ENCODE results near the gene ZNF827.

Gene ZNF827

DNA sequence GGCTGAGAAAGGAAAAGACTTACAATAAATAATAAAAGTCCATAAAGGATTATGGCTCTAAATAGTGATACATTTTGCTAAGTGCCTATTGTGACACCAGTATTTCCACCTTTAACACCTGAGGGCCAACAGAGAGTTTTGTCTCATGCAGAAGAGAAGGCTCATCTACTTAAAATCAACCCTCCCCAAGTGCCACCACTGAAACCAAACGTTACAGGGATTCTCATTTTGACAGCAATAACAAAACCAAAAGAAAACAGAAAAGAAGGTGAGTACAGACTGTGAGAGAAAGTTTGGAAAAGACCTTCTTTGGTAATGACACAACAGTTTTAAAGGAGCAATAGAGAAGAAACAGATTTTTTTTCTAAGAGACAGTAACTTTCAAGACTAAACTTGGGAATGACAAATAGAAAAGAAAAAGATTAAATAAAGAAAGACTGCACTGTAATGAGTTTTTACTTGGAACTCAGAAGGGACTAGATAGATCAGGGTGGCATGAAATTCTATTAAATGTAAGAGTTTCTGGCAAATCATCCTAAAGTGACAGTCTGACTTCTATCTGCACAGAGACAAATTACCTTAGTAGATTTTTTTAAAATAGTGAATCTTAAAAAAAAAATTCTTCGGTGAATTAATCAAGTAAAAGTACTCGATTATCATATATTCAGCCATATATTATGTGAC, 109.7 kb downstream of the ZNF827 start:
- Mint-ChIP-seq H3K36me3 (peaks cover 27 to 56% of the 10 kb centered on the region in 2 donors), H3K4me1 (peaks cover 10 to 22% of the 10 kb centered on the region in 2 donors), H3K27me3 (no peaks in the 10 kb centered on the region), H3K27ac (no peak overlapping the region), H3K4me3 (no peak overlapping the region), H3K9me3 (no peaks in the 10 kb centered on the region)
- ATAC-seq (replicated peaks): peak; percentile 66 to 72
- DNase-seq: no peak

DNA sequence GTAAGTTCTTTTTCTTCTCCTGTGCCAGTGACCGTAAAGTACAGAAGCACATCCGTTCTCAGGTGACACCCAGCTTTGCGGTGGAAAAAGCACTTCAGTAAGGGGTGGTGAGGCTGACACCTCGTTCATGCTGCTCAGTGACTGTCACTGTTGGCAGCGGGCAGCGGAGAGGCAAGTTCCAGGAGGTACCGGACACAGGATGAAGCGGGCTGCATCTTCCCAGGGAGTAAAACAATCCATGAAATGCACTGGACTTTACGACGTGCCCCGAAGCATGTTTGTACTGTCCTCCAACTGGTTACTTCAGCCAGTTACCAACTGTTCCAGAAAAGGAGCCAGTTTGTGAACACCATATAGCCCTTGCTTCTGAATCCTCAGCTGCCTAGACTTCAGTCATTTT, 110.7 kb downstream of the ZNF827 start:
- ATAC-seq (replicated peaks) (no peak), DNase-seq (no peak)
- Mint-ChIP-seq H3K4me1 (peaks cover 14 to 27% of the 10 kb centered on the region in 2 donors), H3K27me3 (no peaks in the 10 kb centered on the region), H3K4me3 (no peak overlapping the region), H3K36me3 (peaks cover 23 to 50% of the 10 kb centered on the region in 2 donors), H3K9me3 (no peaks in the 10 kb centered on the region), H3K27ac (peak overlapping the region; percentile 25)

DNA sequence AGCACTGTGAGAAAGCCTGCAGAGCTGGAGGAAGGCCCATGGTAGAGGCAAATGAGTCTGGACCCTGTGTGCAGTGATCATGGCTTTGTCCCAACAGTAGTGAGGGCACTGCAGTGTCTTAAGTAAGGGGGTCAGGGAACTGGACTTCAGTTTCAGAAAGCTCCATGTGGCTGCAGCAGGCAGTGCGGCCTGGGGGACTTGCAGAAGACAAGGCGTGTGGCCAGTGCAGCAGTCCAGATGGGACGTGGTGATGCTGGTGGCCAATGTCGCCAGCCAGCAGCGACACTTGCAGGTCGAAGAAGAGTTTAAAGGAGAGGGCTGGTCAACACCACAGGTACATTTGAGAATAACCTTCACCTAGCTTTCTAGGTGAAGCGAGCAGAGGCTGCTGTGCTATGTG, 113.4 kb downstream of the ZNF827 start:
- no peaks in the 10 kb centered on the region for H3K27me3 Mint-ChIP-seq
- H3K9me3 Mint-ChIP-seq: no peaks in the 10 kb centered on the region
- no peak overlapping the region for H3K4me3 Mint-ChIP-seq
- ATAC-seq (replicated peaks) (no peak), DNase-seq (no peak)
- H3K27ac Mint-ChIP-seq: peak overlapping the region; percentile 61
- peaks cover 23 to 42% of the 10 kb centered on the region in 2 donors for H3K36me3 Mint-ChIP-seq
- peaks cover 14 to 25% of the 10 kb centered on the region in 2 donors for H3K4me1 Mint-ChIP-seq

DNA sequence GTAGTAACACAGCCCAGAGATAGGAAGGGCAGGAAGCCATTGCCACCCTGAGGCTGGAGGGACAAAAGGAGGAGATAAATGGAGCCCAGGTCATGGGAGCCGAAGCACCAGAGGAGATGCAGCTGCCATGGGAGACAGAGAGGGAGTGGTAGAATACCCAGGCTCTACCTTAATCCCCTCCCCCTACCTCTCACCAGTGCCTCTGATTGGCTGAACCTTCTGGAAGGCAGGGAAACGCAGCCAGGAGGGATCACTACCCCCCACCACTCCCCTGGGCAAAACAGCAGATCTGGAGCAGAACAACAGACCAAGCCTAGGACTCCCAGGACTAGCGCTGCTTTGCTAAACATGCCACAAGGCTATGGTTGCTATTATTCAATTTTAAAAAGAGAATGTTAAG, 114.2 kb downstream of the ZNF827 start:
- Mint-ChIP-seq H3K9me3 (no peaks in the 10 kb centered on the region), H3K36me3 (peaks cover 25 to 48% of the 10 kb centered on the region in 2 donors), H3K27me3 (no peaks in the 10 kb centered on the region), H3K27ac (no peak overlapping the region), H3K4me3 (no peak overlapping the region), H3K4me1 (peaks cover 16 to 26% of the 10 kb centered on the region in 2 donors)
- ATAC-seq (replicated peaks) (no peak), DNase-seq (no peak)

DNA sequence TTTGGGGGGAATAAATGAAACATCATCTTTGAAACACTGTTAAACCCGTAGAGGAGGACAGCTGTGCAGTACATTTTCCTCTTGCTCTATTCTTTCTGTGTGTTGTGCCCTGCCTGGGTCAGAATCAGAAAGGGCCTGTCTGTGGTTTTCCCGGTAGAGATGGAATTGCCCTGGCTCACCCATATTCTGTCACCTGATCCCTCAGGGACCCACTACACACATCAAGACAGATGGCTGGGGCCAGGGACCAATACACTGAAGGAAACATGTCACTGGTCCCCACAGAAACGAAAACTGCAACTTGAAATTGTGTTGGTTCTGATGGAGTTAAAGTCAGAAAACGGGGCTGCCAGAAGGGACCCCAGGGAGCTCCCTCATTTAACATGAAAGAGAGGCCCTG, 114.9 kb downstream of the ZNF827 start:
- Mint-ChIP-seq H3K4me3 (no peak overlapping the region), H3K36me3 (peaks cover 25 to 48% of the 10 kb centered on the region in 2 donors), H3K27me3 (no peaks in the 10 kb centered on the region), H3K9me3 (no peaks in the 10 kb centered on the region), H3K4me1 (peaks cover 14 to 21% of the 10 kb centered on the region in 2 donors), H3K27ac (no peak overlapping the region)
- no peak for DNase-seq
- peak in 1 of 2 donors; percentile 47 for ATAC-seq (replicated peaks)

DNA sequence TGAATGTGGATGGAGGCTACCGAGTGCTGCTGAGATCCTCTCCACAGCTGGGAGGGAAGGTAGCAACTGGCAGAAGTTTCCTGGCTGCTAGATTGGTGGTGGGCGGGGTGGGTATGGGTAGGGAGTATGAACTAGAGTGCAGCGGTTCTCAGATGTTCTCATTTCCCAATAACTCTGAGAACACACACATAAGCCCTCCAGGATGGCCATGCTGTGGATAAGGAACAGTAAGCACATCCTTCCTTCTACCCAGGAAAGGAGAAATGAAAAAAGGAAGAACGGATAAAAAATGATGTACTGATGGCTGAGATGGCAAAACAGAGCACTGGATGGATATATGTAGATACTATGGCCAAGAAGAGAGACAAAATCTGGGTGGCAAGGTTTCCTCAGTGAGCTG, 116.0 kb downstream of the ZNF827 start:
- no peak overlapping the region for H3K4me3 Mint-ChIP-seq
- no peak overlapping the region for H3K27ac Mint-ChIP-seq
- H3K36me3 Mint-ChIP-seq: peaks cover 23 to 47% of the 10 kb centered on the region in 2 donors
- no peaks in the 10 kb centered on the region for H3K27me3 Mint-ChIP-seq
- DNase-seq: no peak
- no peak for ATAC-seq (replicated peaks)
- H3K4me1 Mint-ChIP-seq: peaks cover 13 to 18% of the 10 kb centered on the region in 2 donors
- no peaks in the 10 kb centered on the region for H3K9me3 Mint-ChIP-seq

DNA sequence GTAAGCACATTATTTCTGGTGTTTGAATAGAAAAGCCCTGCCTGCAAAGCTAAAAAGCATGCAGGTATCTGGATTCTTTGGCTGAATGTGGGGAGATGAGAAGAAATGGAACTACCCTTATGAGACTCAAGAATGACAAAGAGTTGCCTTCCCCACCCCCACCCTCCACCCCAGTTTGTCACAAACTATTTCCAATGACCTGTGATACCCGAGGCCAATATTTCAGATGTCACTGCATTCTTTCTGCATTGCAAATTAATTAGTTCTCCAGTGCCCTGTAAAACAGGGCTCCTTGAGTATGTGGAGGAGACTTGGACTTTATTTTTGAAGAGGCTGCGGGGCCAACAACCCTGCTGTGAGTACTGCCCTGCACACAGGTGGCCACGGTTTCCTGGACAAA, 116.4 kb downstream of the ZNF827 start:
- ATAC-seq (replicated peaks) (no peak), DNase-seq (no peak)
- Mint-ChIP-seq H3K27me3 (no peaks in the 10 kb centered on the region), H3K27ac (no peak overlapping the region), H3K4me3 (no peak overlapping the region), H3K36me3 (peaks cover 26 to 51% of the 10 kb centered on the region in 2 donors), H3K9me3 (no peaks in the 10 kb centered on the region), H3K4me1 (peaks cover 13 to 18% of the 10 kb centered on the region in 2 donors)

DNA sequence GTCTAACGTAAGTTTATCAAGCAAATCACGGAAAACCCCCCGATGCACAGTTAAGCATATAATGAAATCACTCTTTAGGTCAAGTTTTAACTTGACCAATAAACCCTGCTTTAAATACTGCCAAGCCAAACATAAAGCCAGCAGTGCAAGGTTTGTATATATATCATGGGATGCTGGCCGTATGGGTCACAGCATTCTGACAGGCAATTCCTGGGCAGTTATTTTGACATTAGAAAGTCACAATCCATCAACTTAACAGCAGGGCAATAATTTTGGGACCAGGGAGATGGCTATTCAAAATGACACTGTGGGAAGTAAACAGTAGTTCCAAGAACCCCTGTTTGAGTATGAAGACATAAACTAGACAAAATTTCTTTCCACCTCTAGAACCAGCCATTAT, 116.9 kb downstream of the ZNF827 start:
- H3K27me3 Mint-ChIP-seq: no peaks in the 10 kb centered on the region
- no peak overlapping the region for H3K27ac Mint-ChIP-seq
- peaks cover 28 to 53% of the 10 kb centered on the region in 2 donors for H3K36me3 Mint-ChIP-seq
- DNase-seq (no peak), ATAC-seq (replicated peaks) (no peak)
- peaks cover 13 to 18% of the 10 kb centered on the region in 2 donors for H3K4me1 Mint-ChIP-seq
- no peak overlapping the region for H3K4me3 Mint-ChIP-seq
- no peaks in the 10 kb centered on the region for H3K9me3 Mint-ChIP-seq

DNA sequence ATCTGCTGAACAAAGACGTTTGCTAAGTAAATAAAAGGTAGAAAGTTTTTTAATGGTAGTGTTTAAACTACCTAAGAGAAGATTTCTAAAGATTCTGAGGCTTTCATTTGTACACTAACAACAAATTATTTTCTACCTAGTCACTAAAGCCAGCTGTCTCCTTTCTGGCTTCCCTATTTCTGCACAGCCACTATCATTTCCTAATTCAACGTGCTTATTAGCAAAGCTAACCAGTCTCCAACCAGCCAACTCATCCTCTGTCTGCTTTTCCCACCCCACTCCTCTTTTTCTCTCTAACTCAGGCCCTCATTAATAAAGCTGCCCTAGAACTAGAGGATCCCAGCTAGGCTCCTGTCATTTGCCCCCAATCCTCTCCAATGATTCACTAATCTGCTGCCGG, 118.2 kb downstream of the ZNF827 start:
- ATAC-seq (replicated peaks): no peak
- DNase-seq: no peak
- Mint-ChIP-seq H3K36me3 (peaks cover 26 to 50% of the 10 kb centered on the region in 2 donors), H3K9me3 (no peaks in the 10 kb centered on the region), H3K4me1 (peaks cover 14 to 18% of the 10 kb centered on the region in 2 donors), H3K27ac (no peak overlapping the region), H3K4me3 (no peak overlapping the region), H3K27me3 (no peaks in the 10 kb centered on the region)

DNA sequence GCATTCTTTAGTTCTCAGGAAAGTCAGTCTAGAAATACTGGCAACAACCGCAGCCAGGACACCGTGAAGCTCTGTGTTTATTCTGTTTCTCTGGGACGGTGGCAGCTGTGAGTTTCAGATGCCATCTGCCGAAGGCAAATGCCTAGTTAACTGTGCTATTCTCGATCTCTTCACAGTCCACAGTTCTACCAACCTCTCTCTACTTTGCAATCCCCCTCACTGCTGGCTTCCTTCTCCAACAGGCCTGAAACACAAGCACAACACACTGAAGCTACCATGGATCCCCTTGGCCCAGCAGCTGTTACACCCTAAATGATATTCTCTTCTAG, 118.8 kb downstream of the ZNF827 start:
- DNase-seq: no peak
- Mint-ChIP-seq H3K27me3 (no peaks in the 10 kb centered on the region), H3K27ac (peak overlapping the region; percentile 11), H3K36me3 (peaks cover 26 to 50% of the 10 kb centered on the region in 2 donors), H3K4me1 (peaks cover 18% of the 10 kb centered on the region in 2 donors), H3K4me3 (no peak overlapping the region), H3K9me3 (no peaks in the 10 kb centered on the region)
- peak in 1 of 2 donors; percentile 16 for ATAC-seq (replicated peaks)

DNA sequence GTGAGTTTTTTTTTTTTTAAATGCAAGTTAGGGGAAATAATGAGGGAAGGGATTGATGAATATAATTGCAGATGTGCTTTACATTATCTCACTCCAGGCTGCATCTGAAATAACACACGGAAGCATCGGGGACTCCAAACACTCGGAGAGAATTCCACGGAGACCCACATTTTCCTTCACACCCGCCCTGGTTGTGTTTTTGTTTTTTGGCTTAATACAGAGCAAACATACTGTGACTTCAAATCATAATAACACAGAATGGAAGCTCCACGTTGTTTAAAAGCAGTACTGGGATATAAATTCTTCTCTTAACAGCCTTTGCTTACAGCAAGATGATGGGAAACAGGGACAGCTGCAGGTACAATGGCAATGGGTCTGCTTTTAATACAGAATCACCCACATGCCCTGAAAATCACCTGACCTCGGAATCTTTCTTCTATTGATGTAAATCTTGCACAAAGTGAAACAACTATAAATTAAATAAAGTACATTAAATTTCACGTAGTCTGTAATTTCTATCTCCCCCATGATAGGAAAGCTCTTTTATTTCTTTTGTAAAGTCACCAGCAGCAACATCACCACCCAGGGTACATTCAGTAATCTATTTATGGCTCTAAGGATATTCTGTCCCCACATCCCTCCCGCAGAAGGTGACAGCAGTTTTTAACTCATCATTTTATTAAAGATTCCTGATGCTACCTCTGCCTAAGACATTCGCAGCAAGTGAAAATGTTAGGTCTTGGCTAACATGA, 119.3 kb downstream of the ZNF827 start:
- Mint-ChIP-seq H3K9me3 (no peaks in the 10 kb centered on the region), H3K4me1 (peaks cover 18% of the 10 kb centered on the region in 2 donors), H3K27ac (no peak overlapping the region), H3K27me3 (no peaks in the 10 kb centered on the region), H3K4me3 (no peak overlapping the region), H3K36me3 (peaks cover 29 to 51% of the 10 kb centered on the region in 2 donors)
- DNase-seq: no peak
- no peak for ATAC-seq (replicated peaks)

DNA sequence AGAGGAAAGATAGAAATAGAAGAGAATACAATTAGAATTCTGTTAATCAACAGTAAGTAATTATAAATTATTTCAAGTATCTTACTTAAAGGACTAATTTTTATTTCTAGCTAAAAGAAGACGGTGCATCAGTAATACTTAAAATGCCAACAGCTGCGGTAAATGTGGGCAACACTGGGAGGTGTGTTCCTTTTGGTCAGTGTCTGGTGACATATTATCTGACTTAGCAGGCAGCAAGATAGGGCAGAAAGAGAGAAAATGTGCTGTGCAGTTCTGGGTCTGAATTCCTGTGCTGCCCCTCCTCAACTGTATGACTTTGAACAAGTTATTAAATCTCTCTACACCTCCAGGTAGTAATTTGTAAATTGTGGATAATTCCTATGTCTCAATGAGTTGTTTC, 120.6 kb downstream of the ZNF827 start:
- Mint-ChIP-seq H3K4me3 (no peak overlapping the region), H3K27ac (no peak overlapping the region), H3K9me3 (peaks cover 0 to under 1% of the 10 kb centered on the region in 2 donors), H3K4me1 (peaks cover 12 to 14% of the 10 kb centered on the region in 2 donors), H3K27me3 (no peaks in the 10 kb centered on the region), H3K36me3 (peaks cover 31 to 55% of the 10 kb centered on the region in 2 donors)
- ATAC-seq (replicated peaks) (no peak), DNase-seq (no peak)

DNA sequence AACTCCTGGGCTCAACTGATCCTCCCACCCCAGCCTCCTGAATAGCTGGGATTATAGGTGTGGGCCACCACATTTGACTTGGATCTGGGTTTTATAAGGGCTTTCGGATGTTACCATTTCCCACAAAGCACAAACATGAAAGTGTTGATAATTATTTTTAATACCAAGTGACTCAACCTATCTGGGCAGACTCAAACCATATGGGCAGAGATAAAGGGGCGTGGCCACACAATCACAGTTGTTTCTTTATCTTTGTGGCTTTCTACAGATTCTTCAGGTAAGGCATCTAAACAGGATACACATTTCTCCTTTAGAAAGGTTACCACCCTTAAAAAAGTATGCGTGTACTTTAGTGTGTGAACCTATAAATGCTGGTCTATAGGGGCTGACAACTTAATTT, 122.5 kb downstream of the ZNF827 start:
- peaks cover 0 to 4% of the 10 kb centered on the region in 2 donors for H3K9me3 Mint-ChIP-seq
- no peak overlapping the region for H3K4me3 Mint-ChIP-seq
- no peak for ATAC-seq (replicated peaks)
- H3K27me3 Mint-ChIP-seq: no peaks in the 10 kb centered on the region
- DNase-seq: no peak
- peaks cover 7 to 14% of the 10 kb centered on the region in 2 donors for H3K4me1 Mint-ChIP-seq
- no peak overlapping the region for H3K27ac Mint-ChIP-seq
- H3K36me3 Mint-ChIP-seq: peaks cover 35 to 59% of the 10 kb centered on the region in 2 donors

DNA sequence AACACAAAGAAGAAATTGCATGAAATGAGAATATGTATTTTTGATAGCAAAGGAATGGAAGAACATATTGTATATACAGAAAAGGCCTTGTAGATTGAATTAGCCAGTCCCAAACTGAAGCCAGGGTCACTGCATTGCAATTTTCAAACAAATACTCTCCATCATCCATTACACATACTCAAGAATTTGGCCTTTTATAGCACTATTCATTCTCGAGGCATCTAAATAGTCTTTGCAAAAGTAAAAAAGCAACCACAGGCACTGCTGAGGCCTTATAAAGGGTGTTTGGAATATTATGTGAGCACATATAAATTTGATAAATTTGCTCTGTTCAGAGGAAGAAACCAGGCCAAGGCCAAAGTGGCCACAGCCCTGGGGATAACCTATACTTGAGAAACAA, 123.0 kb downstream of the ZNF827 start:
- no peak for ATAC-seq (replicated peaks)
- peaks cover under 1 to 4% of the 10 kb centered on the region in 2 donors for H3K9me3 Mint-ChIP-seq
- H3K4me3 Mint-ChIP-seq: no peak overlapping the region
- H3K27me3 Mint-ChIP-seq: no peaks in the 10 kb centered on the region
- H3K36me3 Mint-ChIP-seq: peaks cover 40 to 62% of the 10 kb centered on the region in 2 donors
- H3K27ac Mint-ChIP-seq: no peak overlapping the region
- DNase-seq: no peak
- H3K4me1 Mint-ChIP-seq: peaks cover 7 to 13% of the 10 kb centered on the region in 2 donors
